NCI-H82 treated with DMSO at 0.1 percent for 48 hours (cell line): ENCODE data around the gene EBNA1BP2.
"Not testable (repeated sequence)": the region's sequence is repeated elsewhere in the genome, so short reads cannot be mapped to it uniquely, and the experiment has no call there.

Source experiments
- DNase-seq: peaks from one replicate; lab custom pipeline; 2025; ENCODE audit not compliant: unreplicated experiment; lab: John Stamatoyannopoulos, UW

EBNA1BP2 gene

GRCh38 chr1:43121256-43121900 is 50.7 kb downstream of the EBNA1BP2 start:
- DNase-seq: no peak

GRCh38 chr1:43119928-43120586 is 52.0 kb downstream of the EBNA1BP2 start:
- not testable (repeated sequence) for DNase-seq
